GM18951 (cell line): ENCODE measurements around the gene TRIM54.

Source experiments
- POLR2A ChIP-seq: IDR thresholded peaks from 4 replicates; pipeline ENCODE4 v1.6.1; 2011; ENCODE audit warnings: mild to moderate bottlenecking; ENCODE audit not compliant: insufficient read length, insufficient read depth; ENCODE audit errors: extremely low read depth
- in situ Hi-C: fragments of 300-500 bp; cut with MboI; formaldehyde crosslinking; loops from one replicate; pipeline ENCODE4 v1.12.0; 2022; ENCODE audit warnings: low sequenced_read_pairs, mixed read lengths, inconsistent platforms; ENCODE audit not compliant: unreplicated experiment

The TRIM54 gene

DNA sequence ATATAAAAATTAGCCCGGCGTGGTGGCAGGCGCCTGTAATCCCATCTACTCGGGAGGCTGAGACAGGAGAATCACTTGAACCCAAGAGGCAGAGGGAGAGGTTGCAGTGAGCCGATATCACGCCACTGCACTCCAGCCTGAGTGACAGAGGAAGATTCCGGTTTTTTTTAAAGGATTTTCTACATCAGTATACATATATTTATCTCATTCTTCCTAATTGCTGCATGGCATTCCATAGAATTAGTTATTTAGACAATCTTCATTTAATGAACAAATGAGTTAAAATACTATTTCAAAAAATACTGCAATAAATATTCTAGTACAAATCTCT lies 72.3 kb downstream of the TRIM54 start:
- TF ChIP-seq POLR2A: no peak

GRCh38 chr2:27356056-27356381 lies 73.8 kb downstream of the TRIM54 start:
- no peak for TF ChIP-seq POLR2A

More for the DNA sequence above, 72.3 kb downstream of the TRIM54 start:
- in situ Hi-C loops: no loop called here

GRCh38 chr2:27356382-27357181 lies 74.4 kb downstream of the TRIM54 start, which contains the start of gene GTF3C2:
GTF3C2 (minus strand) TSS chr2:27356764; CDS start chr2:27343554, 13,210 bp downstream.
- peak; percentile 73 for TF ChIP-seq POLR2A
- in situ Hi-C loops: no loop called here

More at GRCh38 chr2:27356056-27356381, 73.8 kb downstream of the TRIM54 start:
- in situ Hi-C loops: no loop called here
